ENCODE results near the gene LGALS14.

Gene LGALS14

DNA sequence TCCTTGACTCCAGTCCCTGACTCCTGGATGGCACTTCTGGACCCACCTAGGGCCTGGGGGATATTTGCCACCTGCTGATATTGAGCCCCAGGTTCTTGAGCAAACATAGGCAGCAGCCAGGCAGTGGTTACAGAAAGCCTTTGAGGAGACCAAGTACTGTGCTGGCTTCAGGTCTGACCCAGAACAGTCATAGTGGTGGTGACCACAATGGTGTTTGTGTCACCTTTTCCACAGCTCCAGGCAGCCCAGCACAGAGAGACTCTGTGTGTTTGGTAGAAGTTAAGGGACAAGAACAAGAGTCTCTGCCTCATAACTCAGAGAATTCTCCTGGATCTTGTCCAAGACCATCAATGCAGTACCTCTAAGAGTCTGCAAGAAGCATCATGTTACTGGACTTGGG is 48.1 kb downstream of the LGALS14 start:
- no peak for DNase-seq

DNA sequence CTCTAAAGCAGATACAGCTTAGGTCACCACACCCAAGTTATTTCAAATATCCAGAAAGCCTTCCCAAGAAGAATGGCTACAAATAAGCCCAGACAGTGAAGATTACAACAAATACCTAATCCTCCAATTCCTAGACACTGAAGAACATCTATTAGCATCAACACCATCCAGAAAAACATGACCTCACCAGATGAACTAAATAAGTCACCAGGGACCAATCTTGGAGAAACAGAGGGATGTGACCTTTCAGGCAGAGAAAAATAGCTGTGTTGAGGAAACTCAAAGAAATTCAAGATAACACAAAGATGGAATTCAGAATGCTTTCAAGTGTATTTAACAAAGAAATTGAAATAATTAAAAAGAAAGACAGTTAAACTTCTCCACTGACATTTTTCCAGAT is 48.5 kb downstream of the LGALS14 start:
- no peak for DNase-seq

DNA sequence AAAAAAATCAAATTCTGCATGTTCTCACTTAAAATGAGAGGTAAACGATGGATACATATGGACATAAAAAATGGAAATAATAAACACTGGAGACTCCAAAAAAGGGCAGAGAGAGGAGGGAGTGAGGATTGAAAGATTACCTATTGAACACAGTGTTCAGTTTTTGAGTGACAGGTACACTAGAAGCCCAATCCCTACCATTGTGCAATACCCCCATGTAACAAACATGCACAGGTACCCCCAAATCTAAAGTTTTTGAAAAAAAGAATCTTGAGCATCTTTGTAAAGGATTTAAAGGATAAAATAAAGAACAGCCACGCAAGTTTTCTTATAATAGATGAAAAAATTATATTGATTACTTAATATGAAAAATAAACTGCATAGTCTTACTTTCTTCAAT is 50.3 kb downstream of the LGALS14 start:
- no peak for DNase-seq

DNA sequence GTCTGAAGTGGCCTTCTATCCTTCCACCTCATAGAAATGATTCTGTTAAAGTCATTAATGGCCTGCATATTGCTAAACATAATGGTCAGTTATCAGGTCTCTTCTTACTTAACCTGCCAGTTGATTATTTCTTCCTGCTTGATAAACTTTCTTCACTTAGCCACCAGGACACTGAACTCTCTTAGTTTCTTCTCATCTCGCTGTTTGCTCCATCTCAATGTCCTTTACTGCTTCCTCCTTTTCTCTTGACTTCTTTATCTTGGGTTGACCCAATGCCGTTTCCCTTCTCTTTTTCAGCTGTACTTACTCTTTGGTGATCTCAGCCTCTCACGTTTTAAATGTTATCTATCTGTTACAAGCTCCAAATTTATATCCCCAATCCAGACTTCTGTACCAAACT is 50.7 kb downstream of the LGALS14 start:
- no peak for DNase-seq

All from NK-92 treated with Interleukin-12 subunit alpha and Interleukin-12 subunit beta, amount 100 ng/mL, for 24 hours (cell line).